ENCODE data around the gene CACNA1C. TPM values are rescaled to one million over a fixed set of nuclear protein-coding genes. Genes with fewer than 3 reads are reported as not detected.
A peak's percentile ranks its signal among the peaks of the same experiment; 100 is the strongest.

Gene CACNA1C
- total RNA-seq, 1 donor = 16.6 TPM

DNA sequence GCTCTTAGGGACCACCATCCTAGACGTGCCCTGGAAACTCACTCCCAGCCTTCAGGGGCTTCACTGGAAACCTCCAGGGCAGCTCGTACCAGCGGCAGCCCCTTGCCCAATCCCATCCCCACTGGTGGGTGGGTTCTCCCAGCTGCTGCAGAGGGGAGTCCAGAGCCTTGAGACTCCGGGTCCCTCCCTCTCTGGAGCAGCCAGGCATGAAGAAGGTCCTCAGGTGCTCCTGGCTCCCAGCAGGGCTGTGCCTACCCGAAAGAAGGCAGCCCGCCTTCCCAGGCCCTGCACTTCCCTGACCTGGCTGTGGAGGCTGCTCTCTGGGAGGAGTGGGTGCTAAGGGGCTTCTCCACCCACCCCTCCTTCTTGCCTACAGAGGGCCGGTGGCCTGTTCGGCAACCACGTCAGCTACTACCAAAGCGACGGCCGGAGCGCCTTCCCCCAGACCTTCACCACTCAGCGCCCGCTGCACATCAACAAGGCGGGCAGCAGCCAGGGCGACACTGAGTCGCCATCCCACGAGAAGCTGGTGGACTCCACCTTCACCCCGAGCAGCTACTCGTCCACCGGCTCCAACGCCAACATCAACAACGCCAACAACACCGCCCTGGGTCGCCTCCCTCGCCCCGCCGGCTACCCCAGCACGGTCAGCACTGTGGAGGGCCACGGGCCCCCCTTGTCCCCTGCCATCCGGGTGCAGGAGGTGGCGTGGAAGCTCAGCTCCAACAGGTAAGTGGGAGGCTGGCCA, 626.5 kb downstream of the CACNA1C start:
- TF ChIP-seq, protein P1, sequence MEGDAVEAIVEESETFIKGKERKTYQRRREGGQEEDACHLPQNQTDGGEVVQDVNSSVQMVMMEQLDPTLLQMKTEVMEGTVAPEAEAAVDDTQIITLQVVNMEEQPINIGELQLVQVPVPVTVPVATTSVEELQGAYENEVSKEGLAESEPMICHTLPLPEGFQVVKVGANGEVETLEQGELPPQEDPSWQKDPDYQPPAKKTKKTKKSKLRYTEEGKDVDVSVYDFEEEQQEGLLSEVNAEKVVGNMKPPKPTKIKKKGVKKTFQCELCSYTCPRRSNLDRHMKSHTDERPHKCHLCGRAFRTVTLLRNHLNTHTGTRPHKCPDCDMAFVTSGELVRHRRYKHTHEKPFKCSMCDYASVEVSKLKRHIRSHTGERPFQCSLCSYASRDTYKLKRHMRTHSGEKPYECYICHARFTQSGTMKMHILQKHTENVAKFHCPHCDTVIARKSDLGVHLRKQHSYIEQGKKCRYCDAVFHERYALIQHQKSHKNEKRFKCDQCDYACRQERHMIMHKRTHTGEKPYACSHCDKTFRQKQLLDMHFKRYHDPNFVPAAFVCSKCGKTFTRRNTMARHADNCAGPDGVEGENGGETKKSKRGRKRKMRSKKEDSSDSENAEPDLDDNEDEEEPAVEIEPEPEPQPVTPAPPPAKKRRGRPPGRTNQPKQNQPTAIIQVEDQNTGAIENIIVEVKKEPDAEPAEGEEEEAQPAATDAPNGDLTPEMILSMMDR (IDR thresholded peaks at IDR 0.05; ENCODE audit: insufficient read depth, low read length) = no peak
- H3K4me3 ChIP-seq (ENCODE audit: low read depth, low read length) = no peak overlapping the region
- no peak for DNase-seq (ENCODE audit: low read depth)

DNA sequence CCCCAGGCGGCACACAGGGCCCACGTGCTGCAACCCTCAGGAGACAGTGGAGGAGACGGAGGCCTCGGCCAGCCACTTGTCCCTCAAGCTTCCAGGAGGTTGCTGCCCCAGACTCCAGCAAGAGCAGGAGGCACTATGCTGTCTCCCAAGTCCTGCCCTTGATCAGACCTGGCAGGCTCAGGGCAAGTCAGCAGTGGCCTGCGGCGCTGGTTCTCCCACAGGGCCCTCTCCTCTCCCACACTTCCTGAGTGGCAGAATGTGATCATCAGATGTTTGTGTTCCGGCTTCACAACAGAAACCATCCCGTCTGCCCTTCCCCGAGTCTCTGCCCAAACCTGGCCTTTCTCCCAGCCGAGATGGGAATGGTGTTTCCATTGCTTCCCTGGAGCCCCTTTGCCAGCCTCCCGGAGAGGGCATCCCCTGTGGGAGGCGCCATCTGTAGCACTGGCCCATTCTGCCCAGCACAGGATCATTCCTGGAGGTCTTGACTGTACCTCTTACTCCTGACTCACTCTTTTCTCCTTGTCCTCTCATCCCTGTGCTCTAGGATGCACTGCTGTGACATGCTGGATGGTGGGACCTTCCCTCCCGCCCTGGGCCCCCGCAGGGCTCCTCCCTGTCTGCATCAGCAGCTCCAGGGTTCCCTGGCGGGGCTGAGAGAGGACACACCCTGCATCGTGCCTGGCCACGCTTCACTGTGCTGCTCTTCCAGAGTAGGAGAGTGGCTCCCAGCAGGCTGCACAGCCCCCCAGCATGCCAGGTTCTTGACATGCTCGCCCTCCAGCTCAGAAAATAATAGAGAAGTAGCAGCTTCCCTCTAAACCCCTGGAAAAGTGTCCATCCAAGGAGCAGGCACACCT, 627.3 kb downstream of the CACNA1C start:
- TF ChIP-seq, protein P1 (IDR thresholded peaks at IDR 0.05; ENCODE audit: insufficient read depth, low read length) = no peak
- DNase-seq (ENCODE audit: low read depth) = no peak
- H3K4me3 ChIP-seq (ENCODE audit: low read depth, low read length) = no peak overlapping the region

GRCh38 chr12:2680676-2681039, 627.9 kb downstream of the CACNA1C start:
- no peak for DNase-seq (ENCODE audit: low read depth)
- TF ChIP-seq, protein P1 (IDR thresholded peaks at IDR 0.05; ENCODE audit: insufficient read depth, low read length) = no peak
- H3K4me3 ChIP-seq (ENCODE audit: low read depth, low read length) = no peak overlapping the region

- TF ChIP-seq, protein P1 (IDR thresholded peaks at IDR 0.05; ENCODE audit: insufficient read depth, low read length) = no peak
- no peak for DNase-seq (ENCODE audit: low read depth)
- H3K4me3 ChIP-seq (ENCODE audit: low read depth, low read length) = no peak overlapping the region
Measured at GRCh38 chr12:2681450-2682205, 628.8 kb downstream of the CACNA1C start.

DNA sequence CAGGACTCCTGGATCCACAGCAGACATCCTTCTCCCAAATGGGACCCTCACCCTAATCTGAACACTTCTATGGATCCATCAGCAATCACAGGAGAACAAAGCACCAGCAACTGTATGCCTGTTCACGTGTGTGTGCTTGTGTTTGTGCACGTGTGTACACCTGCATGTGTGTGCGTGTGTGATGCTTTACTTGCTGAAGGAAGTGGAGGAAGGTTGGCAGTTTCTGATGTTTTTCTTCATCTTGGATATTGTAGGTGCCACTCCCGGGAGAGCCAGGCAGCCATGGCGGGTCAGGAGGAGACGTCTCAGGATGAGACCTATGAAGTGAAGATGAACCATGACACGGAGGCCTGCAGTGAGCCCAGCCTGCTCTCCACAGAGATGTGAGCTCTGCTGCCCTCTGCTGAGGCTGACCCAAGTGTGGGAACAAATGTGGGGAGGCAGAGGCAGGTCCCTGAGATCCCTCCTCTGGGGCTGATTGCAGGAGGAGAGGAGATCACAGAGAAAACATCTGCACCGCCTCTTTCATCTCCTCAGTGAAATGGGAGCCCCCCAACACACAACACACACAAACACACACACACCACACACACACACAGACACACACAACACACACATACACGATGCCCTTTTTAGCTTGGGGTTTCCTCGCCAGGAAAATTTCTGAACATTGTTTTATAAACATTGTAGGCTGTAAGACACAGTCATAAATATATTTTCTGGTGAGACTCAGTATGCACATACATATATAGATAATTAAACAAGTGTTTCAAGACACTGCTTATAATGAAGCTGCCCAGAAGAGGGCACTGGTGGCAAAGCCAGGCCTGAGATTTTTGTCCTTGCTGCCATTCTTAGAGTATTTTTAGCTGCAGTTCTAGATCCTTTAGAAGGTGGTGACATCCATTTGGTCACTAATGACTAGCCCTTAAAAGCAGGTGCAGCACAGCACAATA, 629.8 kb downstream of the CACNA1C start:
- peak; percentile 42 for DNase-seq (ENCODE audit: low read depth)
- TF ChIP-seq, protein P1 (IDR thresholded peaks at IDR 0.05; ENCODE audit: insufficient read depth, low read length) = peak; percentile 44
- H3K4me3 ChIP-seq (ENCODE audit: low read depth, low read length) = no peak overlapping the region

All from fibroblast of the aortic adventitia (primary cell).